HG03103 (cell line): Measurements from ENCODE around the gene OR56A1.
"Not testable (repeated sequence)": the region's sequence is repeated elsewhere in the genome, so short reads cannot be mapped to it uniquely, and the experiment has no call there.

Source experiments
- ATAC-seq: cut with Tn5 transposase; IDR thresholded peaks from one replicate; pipeline ENCODE4 v1.9.1; 2021; ENCODE audit warnings: low read depth; ENCODE audit not compliant: unreplicated experiment

Gene OR56A1

GRCh38 chr11:6030708-6031405 lies at the start of gene OR56A1:
TSS of gene OR56A1 (minus strand) at chr11:6030758. CDS start at chr11:6027692, 3,066 bp downstream.
- ATAC-seq: no peak

GRCh38 chr11:6079463-6079862 lies 48.9 kb upstream of the OR56A1 start:
- no peak for ATAC-seq

GRCh38 chr11:6077723-6078122 lies 47.2 kb upstream of the OR56A1 start:
- ATAC-seq: no peak

GRCh38 chr11:6076443-6076842 lies 45.9 kb upstream of the OR56A1 start:
- not testable (repeated sequence) for ATAC-seq

GRCh38 chr11:6067502-6067901 lies 36.9 kb upstream of the OR56A1 start:
- ATAC-seq: no peak

- ATAC-seq: no peak
These were observed 32.3 kb upstream of the OR56A1 start for GRCh38 chr11:6062691-6063358.

- ATAC-seq: no peak
These were observed 30.9 kb upstream of the OR56A1 start for GRCh38 chr11:6061475-6061874.

GRCh38 chr11:6057452-6057851 lies 26.9 kb upstream of the OR56A1 start:
- no peak for ATAC-seq

GRCh38 chr11:6055569-6055968 lies 25.0 kb upstream of the OR56A1 start:
- no peak for ATAC-seq

GRCh38 chr11:6052374-6052773 lies 21.8 kb upstream of the OR56A1 start:
- no peak for ATAC-seq

GRCh38 chr11:6040874-6041273 lies 10.3 kb upstream of the OR56A1 start:
- no peak for ATAC-seq

- ATAC-seq: no peak
These were observed 3.1 kb downstream of the OR56A1 start for GRCh38 chr11:6027501-6027900.

GRCh38 chr11:6025056-6025455 lies 5.5 kb downstream of the OR56A1 start:
- ATAC-seq: no peak

- no peak for ATAC-seq
These were observed 7.6 kb downstream of the OR56A1 start for GRCh38 chr11:6022956-6023355.

GRCh38 chr11:6013042-6013441 lies 17.5 kb downstream of the OR56A1 start:
- ATAC-seq: no peak

- no peak for ATAC-seq
These were observed 18.4 kb downstream of the OR56A1 start for GRCh38 chr11:6012035-6012668.

- ATAC-seq: no peak
These were observed 23.7 kb downstream of the OR56A1 start, which contains the start of gene OR56A4 for GRCh38 chr11:6006846-6007245. TSS of gene OR56A4 (minus strand) at chr11:6006946. CDS start at chr11:6002992, 3,954 bp downstream.

- no peak for ATAC-seq
These were observed 24.2 kb downstream of the OR56A1 start for GRCh38 chr11:6006395-6006794.

GRCh38 chr11:6002202-6002699 lies 28.3 kb downstream of the OR56A1 start:
- no peak for ATAC-seq

- no peak for ATAC-seq
These were observed 35.8 kb downstream of the OR56A1 start for GRCh38 chr11:5994791-5995190.

GRCh38 chr11:5992604-5993251 lies 37.8 kb downstream of the OR56A1 start:
- ATAC-seq: no peak
